ENCODE data around the gene CHEK2. TPM values are rescaled to one million over a fixed set of nuclear protein-coding genes. Genes with fewer than 3 reads are reported as not detected.

CHEK2 gene
- 12.3 and 17.7 TPM in 2 replicates for total RNA-seq

DNA sequence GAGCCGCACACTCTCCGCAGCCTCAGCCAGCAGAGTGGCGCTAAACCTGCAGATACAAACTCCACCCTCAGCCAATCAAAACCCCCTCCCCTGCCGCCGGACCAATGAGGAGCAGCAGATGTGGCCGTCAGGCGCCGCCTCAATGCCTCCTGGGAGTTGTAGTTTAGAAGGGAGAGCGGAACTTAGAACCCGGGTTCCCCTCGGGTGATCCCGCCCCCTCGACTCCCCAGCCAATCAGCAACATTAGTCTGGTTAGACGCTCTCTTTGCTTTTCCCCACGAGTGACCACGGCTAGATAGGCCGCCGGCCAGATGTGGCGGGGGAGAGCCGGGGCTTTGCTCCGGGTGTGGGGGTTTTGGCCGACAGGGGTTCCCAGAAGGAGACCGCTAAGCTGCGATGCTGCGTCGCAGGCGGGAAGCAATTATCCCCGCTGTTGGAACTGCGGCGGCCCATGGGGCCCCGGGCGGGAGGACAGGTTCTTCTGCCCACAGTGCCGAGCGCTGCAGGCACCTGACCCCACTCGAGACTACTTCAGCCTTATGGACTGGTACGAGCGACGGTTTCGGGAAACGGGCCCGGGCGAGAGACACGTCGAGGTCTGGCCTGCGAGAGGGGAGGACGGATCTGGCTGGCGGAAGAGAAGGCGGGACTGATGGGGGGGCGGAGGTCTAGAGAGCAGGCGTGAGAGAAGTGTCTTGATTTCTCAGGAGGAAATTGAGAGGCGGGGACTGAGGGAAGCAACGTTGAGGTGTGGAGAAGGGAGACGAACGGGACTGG is at the start of gene CHEK2, which contains the start of gene HSCB:
Gene CHEK2 (minus strand): TSS at position 36 of the 777 bp plus-strand sequence. CDS start 7,099 bp downstream, outside the sequence.
Gene HSCB (plus strand): TSS at position 255 of the 777 bp plus-strand sequence. CDS start 57 bp downstream, at position 312.

DNA sequence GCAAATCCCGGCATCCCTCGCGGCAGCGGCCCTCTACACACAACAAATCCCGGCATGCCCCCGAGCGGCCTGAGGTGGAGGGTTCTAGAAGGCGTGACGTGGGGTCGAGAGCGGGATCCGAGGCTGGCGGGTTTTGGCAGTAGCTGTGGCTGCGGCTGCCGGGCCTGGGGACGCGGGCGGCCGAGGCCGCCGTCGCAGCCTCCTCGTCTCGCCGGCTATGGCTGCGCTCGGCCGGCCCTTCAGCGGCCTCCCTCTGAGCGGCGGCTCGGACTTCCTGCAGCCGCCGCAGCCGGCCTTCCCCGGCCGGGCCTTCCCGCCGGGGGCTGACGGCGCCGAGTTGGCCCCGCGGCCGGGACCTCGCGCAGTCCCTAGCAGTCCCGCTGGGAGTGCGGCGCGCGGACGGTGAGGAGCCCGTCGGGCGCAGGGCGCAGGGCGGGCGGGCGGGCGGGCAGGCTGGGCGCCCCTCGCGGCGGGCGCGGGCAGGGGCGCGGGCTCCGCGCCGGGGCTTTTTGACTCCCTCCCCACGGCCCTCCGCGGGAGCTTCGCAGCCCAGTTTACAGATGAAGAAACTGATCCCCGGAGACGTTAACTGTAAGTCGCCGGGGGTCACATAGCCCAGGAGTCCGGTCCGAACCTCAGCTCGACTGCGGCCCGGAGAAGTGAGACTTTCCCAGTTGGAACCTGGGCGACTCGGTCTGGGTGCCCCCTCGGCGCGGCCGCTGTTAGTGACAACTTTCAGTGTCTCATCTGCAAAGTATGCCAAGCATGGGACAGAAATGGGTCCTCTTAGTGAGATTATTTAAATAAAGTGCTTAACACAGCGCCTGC is 31.2 kb upstream of the CHEK2 start, which contains the start of gene CCDC117:
Gene CCDC117 (plus strand): TSS at position 63 of the 828 bp plus-strand sequence. CDS start 155 bp downstream, at position 218.

DNA sequence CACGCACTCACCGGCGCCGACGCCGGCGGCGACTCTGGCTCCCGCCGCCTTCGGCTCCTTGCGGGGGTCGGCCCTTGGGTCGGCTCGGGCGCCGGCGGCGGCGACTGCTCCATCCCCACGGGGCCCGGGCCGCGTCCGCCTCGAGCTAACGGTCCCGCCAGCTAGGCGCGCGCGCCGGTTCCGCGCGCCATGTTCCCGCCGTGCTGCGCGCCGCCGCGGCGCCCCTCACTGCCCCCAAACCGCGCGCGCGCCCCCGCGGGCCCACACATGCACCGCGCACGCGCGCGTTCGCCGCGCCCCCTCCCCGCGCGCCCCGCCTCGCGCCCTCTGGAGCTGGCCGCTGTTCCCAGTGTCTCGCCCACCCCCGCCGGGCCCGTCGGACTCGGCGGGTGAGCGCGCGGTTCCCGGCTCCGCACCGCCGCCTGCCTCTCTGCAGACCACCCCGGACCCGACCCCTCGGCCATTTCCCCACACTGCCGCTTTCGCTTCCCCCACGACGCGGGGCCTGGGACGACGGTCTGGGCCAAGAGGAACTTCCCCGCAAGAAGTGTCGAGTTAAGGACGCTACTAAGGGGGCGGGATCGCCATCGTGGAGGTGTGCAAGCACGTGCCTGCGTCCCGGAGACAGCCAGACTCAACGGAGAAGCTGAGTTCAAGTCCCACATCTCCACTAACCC is 61.9 kb downstream of the CHEK2 start, which contains the start of gene TTC28:
Gene TTC28 (minus strand): TSS at position 230 of the 677 bp plus-strand sequence. CDS start 117 bp downstream, at position 113.

Other genes starting within 250 kb of the CHEK2 start
- 19.0 and 24.9 TPM in 2 replicates for gene TTC28, start 62.0 kb downstream of the CHEK2 start, total RNA-seq
- gene HSCB, start 219 bp upstream of the CHEK2 start, total RNA-seq, result 26.6 and 27.2 TPM in 2 replicates
- 17.2 and 19.4 TPM in 2 replicates for gene CCDC117, start 30.9 kb upstream of the CHEK2 start, total RNA-seq
- gene XBP1, start 58.7 kb upstream of the CHEK2 start, total RNA-seq, result 113 and 121 TPM in 2 replicates
- 4.9 and 5.1 TPM in 2 replicates for gene ZNRF3, start 141.8 kb upstream of the CHEK2 start, total RNA-seq